Body of pancreas (tissue), 4 donors: Measurements from ENCODE around the gene TMED5. TPM values are rescaled to one million over a fixed set of nuclear protein-coding genes. Genes with fewer than 3 reads are reported as not detected.

Source experiments
- ATAC-seq: fragments of 150-250 bp; one replicate; pipeline ENCODE4 v1.9.1; 2016
- DNase-seq, 4 donors: peaks; one replicate each; pipeline ENCODE4 v3.0.0-alpha.2; 2019
- H3K27ac ChIP-seq, 4 donors: fragments of 200-600 bp; sonication (generic); 1 replicate in 3 of 4; 2 replicates in 1 of 4; pipeline versions ENCODE4 v1.5.1 to v1.6.1; 2016 to 2019; ENCODE audit warnings: mild to moderate bottlenecking in 1 of 4, mixed read lengths in 1 of 4, moderate library complexity in 1 of 4
- H3K27me3 ChIP-seq, 2 donors: fragments of 200-600 bp; sonication (generic); one replicate each; pipeline ENCODE4 v1.6.0; 2016; ENCODE audit warnings: mild to moderate bottlenecking in 1 of 2
- H3K36me3 ChIP-seq, 2 donors: fragments of 200-600 bp; sonication (generic); replicated peaks in 1 of 2; 2 replicates each; pipeline ENCODE4 v1.5.1; 2016; ENCODE audit warnings: low read depth in 2 of 2; ENCODE audit not compliant: insufficient read depth in 1 of 2
- H3K4me1 ChIP-seq: fragments of 200-600 bp; sonication (generic); one replicate; pipeline ENCODE4 v1.6.0; 2016
- H3K4me3 ChIP-seq, 2 donors: fragments of 200-600 bp; sonication (generic); 1 replicate in 1 of 2; 2 replicates in 1 of 2; pipeline ENCODE4 v1.5.1; 2016 to 2019
- H3K9me3 ChIP-seq, 3 donors: fragments of 200-600 bp; sonication (generic); 1 replicate in 2 of 3; 2 replicates in 1 of 3; pipeline ENCODE4 v1.5.1; 2016
- POLR2A ChIP-seq, 3 donors: fragments of 450-650 bp; IDR thresholded peaks; one replicate each; pipeline ENCODE4 v1.6.1; 2016; ENCODE audit warnings: antibody characterized with exemption in 3 of 3, mild to moderate bottlenecking in 2 of 3
- WGBS, 2 donors: methylation state at CpG; one replicate each; pipeline ENCODE4 v1.1.5; 2017; 5-methylcytosine and 5-hydroxymethylcytosine counted together
- intact Hi-C: fragments of 100-400 bp; cut with DNase I; formaldehyde crosslinking; loops from one replicate; pipeline ENCODE4 v1.15.1; 2023
- total RNA-seq, 2 donors: library from RNA; depleted of rRNA; stranded (reverse); fragments of >200 nt; gene quantifications; one replicate each; pipeline ENCODE4 v1.1.0, GENCODE V29; 2016
- TF ChIP-seq, protein P1 (sequence below), 7 experiments: fragments of 450-650 bp in 4 of 7; fragments of 200-600 bp in 3 of 7; sonication (generic) in 3 of 7; IDR thresholded peaks; one replicate each; pipeline ENCODE4 v1.5.1; 2016 to 2019; ENCODE audit warnings: antibody characterized with exemption in 7 of 7

The TMED5 gene
- total RNA-seq, 2 donors from 2014 or later: 31.1 to 31.3 TPM

DNA sequence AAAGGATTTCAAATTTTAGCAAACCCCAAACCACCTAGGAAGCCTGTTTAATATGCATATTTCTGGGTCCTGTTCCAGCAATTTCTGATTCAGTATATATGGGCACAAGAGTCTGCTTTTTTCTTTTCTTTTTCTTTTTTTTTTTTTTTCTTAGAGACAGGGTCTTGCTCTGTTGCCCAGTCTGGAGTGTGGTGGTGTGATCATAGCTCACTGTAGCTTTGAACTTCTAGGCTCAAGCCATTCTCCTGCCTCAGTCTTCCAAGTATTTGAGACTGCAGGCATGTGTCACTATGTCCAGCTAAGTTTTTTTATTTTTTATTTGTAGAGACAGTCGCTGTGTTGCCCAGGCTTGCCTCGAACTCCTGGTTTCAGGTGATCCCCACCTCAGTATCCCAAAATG lies 35.1 kb upstream of the TMED5 start:
- ATAC-seq: no peak
- H3K36me3 ChIP-seq: no peaks in the 10 kb centered on the region
- H3K27ac ChIP-seq: no peak overlapping the region
- TF ChIP-seq, protein P1, sequence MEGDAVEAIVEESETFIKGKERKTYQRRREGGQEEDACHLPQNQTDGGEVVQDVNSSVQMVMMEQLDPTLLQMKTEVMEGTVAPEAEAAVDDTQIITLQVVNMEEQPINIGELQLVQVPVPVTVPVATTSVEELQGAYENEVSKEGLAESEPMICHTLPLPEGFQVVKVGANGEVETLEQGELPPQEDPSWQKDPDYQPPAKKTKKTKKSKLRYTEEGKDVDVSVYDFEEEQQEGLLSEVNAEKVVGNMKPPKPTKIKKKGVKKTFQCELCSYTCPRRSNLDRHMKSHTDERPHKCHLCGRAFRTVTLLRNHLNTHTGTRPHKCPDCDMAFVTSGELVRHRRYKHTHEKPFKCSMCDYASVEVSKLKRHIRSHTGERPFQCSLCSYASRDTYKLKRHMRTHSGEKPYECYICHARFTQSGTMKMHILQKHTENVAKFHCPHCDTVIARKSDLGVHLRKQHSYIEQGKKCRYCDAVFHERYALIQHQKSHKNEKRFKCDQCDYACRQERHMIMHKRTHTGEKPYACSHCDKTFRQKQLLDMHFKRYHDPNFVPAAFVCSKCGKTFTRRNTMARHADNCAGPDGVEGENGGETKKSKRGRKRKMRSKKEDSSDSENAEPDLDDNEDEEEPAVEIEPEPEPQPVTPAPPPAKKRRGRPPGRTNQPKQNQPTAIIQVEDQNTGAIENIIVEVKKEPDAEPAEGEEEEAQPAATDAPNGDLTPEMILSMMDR (IDR thresholded peaks at IDR 0.05): no peak
- TF ChIP-seq POLR2A (IDR thresholded peaks at IDR 0.05): no peak
- no peaks in the 10 kb centered on the region for H3K4me1 ChIP-seq
- DNase-seq: no peak
- WGBS, 2 donors: 91 to 100% methylated on average over 2 of the region's 2 CpGs
- intact Hi-C loops: no loop called here
- H3K9me3 ChIP-seq: no peaks in the 10 kb centered on the region
- H3K27me3 ChIP-seq: no peaks in the 10 kb centered on the region
- H3K4me3 ChIP-seq: no peak overlapping the region

DNA sequence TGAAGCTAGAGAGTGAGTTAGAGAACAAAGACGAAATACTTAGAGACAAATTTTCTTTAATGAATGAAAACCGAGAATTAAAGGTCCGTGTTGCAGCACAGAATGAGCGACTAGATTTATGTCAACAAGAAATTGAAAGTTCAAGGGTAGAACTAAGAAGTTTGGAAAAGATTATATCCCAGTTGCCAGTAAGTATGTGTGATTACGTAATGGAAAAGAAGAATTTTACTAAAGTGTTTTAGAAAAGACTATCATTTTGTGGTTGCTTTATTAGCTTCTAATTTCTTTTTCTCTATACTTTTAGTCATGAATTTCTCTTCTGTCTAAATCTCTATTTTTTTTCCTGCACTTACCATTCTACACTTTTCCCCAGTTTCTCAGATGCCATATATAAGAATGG lies 27.0 kb upstream of the TMED5 start:
- Histone ChIP-seq H3K4me3 (no peak overlapping the region), H3K9me3 (no peaks in the 10 kb centered on the region), H3K36me3 (no peaks in the 10 kb centered on the region), H3K27me3 (no peaks in the 10 kb centered on the region), H3K27ac (no peak overlapping the region), H3K4me1 (no peaks in the 10 kb centered on the region)
- ATAC-seq: no peak
- WGBS, 2 donors: 69 to 72% methylated on average over 5 of the region's 5 CpGs
- no peak for DNase-seq
- intact Hi-C loops: no loop called here
- TF ChIP-seq POLR2A (IDR thresholded peaks at IDR 0.05): no peak
- TF ChIP-seq, protein P1 (IDR thresholded peaks at IDR 0.05): no peak

DNA sequence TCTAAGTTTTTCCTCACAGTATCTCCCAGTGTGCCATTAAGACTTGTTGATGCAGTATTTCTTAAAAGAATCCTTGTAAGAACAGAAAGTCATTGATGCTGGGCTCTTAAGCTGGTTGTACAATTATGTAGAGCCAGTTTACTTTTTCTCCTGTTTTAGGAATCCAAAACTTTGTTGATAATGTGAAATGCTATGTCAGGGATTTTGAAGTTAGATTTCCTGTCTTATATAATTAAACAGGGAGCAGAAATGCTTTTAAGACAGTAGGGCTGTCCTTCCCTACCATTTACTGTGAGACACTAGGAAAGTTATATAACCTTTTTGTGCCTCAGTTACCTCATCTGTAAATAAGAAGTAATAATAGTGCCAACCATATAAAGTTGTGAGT lies 26.3 kb upstream of the TMED5 start:
- TF ChIP-seq, protein P1 (IDR thresholded peaks at IDR 0.05): no peak
- TF ChIP-seq POLR2A (IDR thresholded peaks at IDR 0.05): no peak

DNA sequence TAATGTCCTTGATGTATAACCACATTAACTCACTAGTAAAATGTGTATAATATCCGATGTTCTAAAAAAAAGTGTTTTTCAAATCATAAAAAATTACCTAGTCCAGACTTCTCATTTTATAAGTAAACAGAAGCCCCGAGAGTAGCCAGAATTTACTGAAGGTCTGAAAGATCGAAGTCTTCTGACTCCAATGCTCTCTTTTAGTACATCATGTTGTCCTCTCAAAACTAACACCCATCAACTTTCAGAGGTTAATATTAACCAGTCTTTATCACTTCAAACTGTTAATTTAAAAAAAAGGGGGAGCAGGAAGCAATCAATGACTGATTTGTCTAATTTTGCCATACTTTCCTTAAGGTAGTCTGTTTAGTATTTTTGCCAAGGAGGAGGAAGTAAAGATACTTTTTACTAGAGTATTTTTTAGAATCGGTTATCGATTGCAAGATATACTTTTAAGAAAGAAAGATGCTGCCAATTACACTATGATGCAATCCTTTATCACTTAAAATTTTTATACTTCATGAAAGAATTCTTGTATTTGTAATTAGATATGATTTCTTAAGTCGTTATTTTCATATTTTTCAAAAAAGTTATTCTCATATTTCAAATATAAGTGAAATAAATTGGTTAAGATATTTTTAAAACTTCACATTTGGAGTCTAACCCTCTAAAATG lies 25.8 kb upstream of the TMED5 start:
- WGBS, 2 donors: 65 to 70% methylated on average over 6 of the region's 6 CpGs
- no peaks in the 10 kb centered on the region for H3K36me3 ChIP-seq
- H3K27ac ChIP-seq: no peak overlapping the region
- no peak for DNase-seq
- no peaks in the 10 kb centered on the region for H3K9me3 ChIP-seq
- no peak for ATAC-seq
- no peaks in the 10 kb centered on the region for H3K4me1 ChIP-seq
- no peak overlapping the region for H3K4me3 ChIP-seq
- TF ChIP-seq POLR2A (IDR thresholded peaks at IDR 0.05): no peak
- TF ChIP-seq, protein P1 (IDR thresholded peaks at IDR 0.05): no peak
- intact Hi-C loops: no loop called here
- H3K27me3 ChIP-seq: no peaks in the 10 kb centered on the region

More for the DNA sequence above, 26.3 kb upstream of the TMED5 start:
- DNase-seq: no peak
- intact Hi-C loops: no loop called here
- H3K4me1 ChIP-seq: no peaks in the 10 kb centered on the region
- H3K4me3 ChIP-seq: no peak overlapping the region
- ATAC-seq: no peak
- no peaks in the 10 kb centered on the region for H3K9me3 ChIP-seq
- H3K27ac ChIP-seq: no peak overlapping the region
- H3K36me3 ChIP-seq: no peaks in the 10 kb centered on the region
- H3K27me3 ChIP-seq: no peaks in the 10 kb centered on the region

DNA sequence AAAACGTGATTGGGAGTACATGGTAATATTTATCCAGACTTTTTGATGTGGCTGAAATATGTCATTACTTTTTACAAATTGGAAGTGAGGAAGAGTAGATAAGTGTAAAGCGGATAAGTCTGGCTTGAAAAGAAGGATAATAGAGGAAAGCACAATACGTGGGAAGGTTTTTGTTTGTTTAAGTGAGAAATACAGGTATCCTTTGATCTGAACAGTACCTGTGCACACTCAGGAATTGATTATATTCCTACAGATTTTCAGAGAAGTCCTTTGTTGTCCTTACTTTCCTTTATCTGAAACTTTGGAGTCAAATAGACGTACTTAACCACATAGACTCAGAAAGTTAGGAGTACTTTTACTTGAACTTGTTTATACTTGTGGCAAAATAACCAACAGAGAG lies 20.5 kb upstream of the TMED5 start:
- ATAC-seq: no peak
- Histone ChIP-seq H3K4me3 (no peak overlapping the region), H3K27ac (no peak overlapping the region), H3K36me3 (no peaks in the 10 kb centered on the region), H3K4me1 (no peaks in the 10 kb centered on the region), H3K9me3 (no peaks in the 10 kb centered on the region), H3K27me3 (no peaks in the 10 kb centered on the region)
- WGBS, 2 donors: 64 to 68% methylated on average over 4 of the region's 4 CpGs
- DNase-seq: no peak
- intact Hi-C loops: no loop called here
- TF ChIP-seq, protein P1 (IDR thresholded peaks at IDR 0.05): no peak
- TF ChIP-seq POLR2A (IDR thresholded peaks at IDR 0.05): no peak
